ENCODE measurements around the gene AIP. TPM values are rescaled to one million over a fixed set of nuclear protein-coding genes. Genes with fewer than 3 reads are reported as not detected.

AIP gene
- total and polyA plus RNA-seq, 9 donors: 33.5 to 114 (median 65.4) TPM

DNA sequence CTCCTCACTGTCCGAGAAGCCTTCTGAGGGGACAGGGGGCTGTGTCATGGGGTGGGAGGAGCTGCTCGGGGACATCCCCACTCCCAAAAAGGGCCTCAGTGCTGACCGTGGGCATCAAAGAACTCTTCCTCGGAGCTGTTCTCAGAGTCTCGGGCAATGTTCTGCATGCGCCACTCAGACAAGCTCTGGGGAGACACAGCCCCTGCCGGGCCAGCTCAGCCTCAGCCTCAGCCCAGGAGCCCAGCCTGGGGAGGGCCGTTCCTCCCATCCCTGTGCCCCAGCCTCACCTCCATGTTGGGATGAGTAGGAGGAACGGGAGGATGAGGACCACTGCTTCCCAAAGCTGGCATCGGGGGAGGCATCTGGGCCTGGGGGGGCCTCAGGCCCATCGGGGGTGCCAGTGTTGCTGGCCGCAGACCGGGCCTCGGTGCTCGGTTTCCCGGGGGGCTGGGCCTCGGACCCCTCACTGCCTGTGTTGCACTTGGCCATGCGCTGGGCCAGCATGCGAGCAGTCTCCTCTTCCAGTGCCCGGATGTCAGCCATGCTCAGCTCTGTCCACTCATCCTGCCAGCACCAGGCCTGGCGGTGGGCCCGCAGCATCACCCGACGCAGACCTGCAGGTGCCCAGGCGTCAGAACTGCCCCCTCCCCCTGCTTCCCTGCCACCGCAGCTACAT, 17.1 kb downstream of the AIP start:
- Histone ChIP-seq H3K27me3 (no peaks in the 10 kb centered on the region), H3K4me1 (ENCODE audit: insufficient read depth) (peaks cover 5% of the 10 kb centered on the region), H3K4me3 (no peak overlapping the region), H3K27ac (no peak overlapping the region), H3K9me3 (no peaks in the 10 kb centered on the region), H3K36me3 (no peaks in the 10 kb centered on the region)
- TF ChIP-seq, protein P1, sequence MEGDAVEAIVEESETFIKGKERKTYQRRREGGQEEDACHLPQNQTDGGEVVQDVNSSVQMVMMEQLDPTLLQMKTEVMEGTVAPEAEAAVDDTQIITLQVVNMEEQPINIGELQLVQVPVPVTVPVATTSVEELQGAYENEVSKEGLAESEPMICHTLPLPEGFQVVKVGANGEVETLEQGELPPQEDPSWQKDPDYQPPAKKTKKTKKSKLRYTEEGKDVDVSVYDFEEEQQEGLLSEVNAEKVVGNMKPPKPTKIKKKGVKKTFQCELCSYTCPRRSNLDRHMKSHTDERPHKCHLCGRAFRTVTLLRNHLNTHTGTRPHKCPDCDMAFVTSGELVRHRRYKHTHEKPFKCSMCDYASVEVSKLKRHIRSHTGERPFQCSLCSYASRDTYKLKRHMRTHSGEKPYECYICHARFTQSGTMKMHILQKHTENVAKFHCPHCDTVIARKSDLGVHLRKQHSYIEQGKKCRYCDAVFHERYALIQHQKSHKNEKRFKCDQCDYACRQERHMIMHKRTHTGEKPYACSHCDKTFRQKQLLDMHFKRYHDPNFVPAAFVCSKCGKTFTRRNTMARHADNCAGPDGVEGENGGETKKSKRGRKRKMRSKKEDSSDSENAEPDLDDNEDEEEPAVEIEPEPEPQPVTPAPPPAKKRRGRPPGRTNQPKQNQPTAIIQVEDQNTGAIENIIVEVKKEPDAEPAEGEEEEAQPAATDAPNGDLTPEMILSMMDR (IDR thresholded peaks at IDR 0.05): no peak
- no peak for TF ChIP-seq POLR2A (IDR thresholded peaks at IDR 0.05)
- TF ChIP-seq EP300 (IDR thresholded peaks at IDR 0.05): no peak
- peak in 1 of 5 donors; percentile 27 for DNase-seq
- intact Hi-C loops (cut with DNase I): loop anchor here in 3 of 4 donors (5.0 to 10.0 kb wide), 3 partner anchors 55 to 143 kb away; partner anchors contain the start of genes CORO1B (in 1 of the 3), PPP1CA (in 1 of the 3) and TBC1D10C (in 1 of the 3)
- WGBS, 3 donors: 93 to 96% (median 94%) methylated on average over 23 to 26 of the region's 26 CpGs

DNA sequence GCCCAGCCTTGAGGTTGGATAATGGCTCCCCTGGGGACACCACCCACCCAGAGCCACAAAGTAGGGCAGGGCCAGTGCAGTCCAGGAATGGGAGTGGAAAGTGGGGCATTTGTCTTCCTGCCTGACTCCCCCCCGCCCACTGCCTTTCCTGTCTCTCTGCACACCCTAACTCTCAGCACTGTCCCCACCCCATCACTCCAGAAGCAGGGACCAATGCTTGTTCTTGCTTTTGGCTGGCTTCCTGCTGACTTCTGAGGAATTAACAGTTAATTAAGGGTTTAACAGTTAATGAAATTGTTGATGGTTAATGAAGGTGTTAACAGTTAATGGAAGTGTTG, 17.6 kb downstream of the AIP start:
- H3K27ac ChIP-seq: no peak overlapping the region
- no peak overlapping the region for H3K4me3 ChIP-seq
- intact Hi-C loops (cut with DNase I): loop anchor here in 3 of 4 donors (5.0 to 10.0 kb wide), 3 partner anchors 56 to 143 kb away; partner anchors contain the start of genes CORO1B (in 1 of the 3), PPP1CA (in 1 of the 3) and TBC1D10C (in 1 of the 3)
- WGBS, 3 donors: 97 to 100% (median 100%) methylated on average over 1 of the region's 1 CpG
- DNase-seq: no peak
- H3K4me1 ChIP-seq (ENCODE audit: insufficient read depth): peaks cover 5% of the 10 kb centered on the region
- H3K9me3 ChIP-seq: no peaks in the 10 kb centered on the region
- no peaks in the 10 kb centered on the region for H3K36me3 ChIP-seq
- no peaks in the 10 kb centered on the region for H3K27me3 ChIP-seq
- TF ChIP-seq POLR2A (IDR thresholded peaks at IDR 0.05): no peak
- TF ChIP-seq, protein P1 (IDR thresholded peaks at IDR 0.05): no peak
- no peak for TF ChIP-seq EP300 (IDR thresholded peaks at IDR 0.05)

DNA sequence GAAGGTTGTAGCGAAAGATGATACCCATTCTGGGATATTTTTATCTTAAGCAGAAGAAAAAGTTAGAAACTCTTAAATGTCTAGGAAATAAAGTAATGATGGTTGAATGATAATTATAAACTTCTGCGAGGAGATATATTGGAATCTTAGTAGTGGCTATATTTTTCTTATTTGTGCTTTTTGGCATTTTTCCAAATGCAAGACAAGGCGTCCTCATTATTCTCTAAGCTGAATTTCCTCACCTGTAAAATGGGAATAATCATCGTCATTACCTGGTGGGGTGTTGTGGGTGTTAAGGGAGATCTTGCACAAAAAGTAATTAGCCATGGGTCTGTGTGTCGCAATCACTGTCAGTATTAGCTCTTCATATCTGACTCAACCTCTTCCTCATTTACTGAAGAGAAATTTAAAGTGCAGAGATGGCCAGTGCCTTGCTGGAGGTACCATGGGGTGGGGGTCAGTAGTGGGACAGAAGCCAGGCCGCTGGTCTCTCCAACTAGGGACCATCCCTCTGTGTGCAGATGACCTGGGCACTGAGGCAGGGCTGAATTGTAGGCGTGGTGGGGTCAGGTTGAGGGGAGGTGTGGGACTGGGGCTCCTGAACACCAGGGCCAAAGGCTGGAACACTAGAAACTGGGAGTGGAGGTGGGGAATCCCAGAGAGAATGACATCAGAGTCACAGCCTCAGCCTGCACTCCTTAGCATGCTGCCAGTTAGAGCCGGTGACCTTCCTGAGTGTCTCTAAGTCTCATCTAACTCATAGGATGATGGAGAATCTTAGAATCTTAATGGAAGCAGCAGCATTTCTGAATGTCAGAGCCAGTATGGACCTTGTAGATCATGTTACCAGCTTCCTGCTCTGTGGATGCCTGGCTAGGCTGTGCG, 18.2 kb downstream of the AIP start:
- Histone ChIP-seq H3K9me3 (no peaks in the 10 kb centered on the region), H3K4me1 (ENCODE audit: insufficient read depth) (peaks cover 10% of the 10 kb centered on the region), H3K27me3 (no peaks in the 10 kb centered on the region), H3K4me3 (no peak overlapping the region), H3K36me3 (no peaks in the 10 kb centered on the region), H3K27ac (no peak overlapping the region)
- no peak for DNase-seq
- 92 to 94% (median 93%) methylated on average over 9 of the region's 9 CpGs for WGBS, 3 donors
- TF ChIP-seq POLR2A (IDR thresholded peaks at IDR 0.05) (no peak), EP300 (IDR thresholded peaks at IDR 0.05) (no peak)
- TF ChIP-seq, protein P1 (IDR thresholded peaks at IDR 0.05): no peak
- intact Hi-C loops (cut with DNase I): loop anchor here in 3 of 4 donors (5.0 to 10.0 kb wide), 3 partner anchors 56 to 144 kb away; partner anchors contain the start of genes CORO1B (in 1 of the 3), PPP1CA (in 1 of the 3) and TBC1D10C (in 1 of the 3)

DNA sequence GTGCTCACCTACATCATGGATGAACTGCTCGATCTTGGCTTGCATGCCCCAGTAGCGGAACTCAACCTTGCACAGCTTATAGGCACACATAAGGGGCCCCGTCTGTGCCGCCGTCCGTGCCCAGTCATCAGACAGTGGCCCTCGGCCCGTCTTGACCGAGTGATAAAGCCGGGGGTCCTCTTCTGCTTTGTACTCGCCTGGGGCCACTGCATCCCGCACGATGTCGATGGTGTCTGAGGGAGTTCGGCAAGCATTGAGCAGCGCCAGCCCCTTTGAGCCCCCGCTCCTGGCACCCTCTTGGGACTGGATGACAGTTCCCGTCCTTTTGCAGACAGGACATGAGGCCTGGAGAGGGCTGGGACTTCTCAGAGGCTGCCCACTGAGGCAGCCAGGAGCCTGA, 19.0 kb downstream of the AIP start:
- TF ChIP-seq EP300 (IDR thresholded peaks at IDR 0.05) (no peak), POLR2A (IDR thresholded peaks at IDR 0.05) (no peak)
- TF ChIP-seq, protein P1 (IDR thresholded peaks at IDR 0.05): no peak
- 94 to 98% (median 95%) methylated on average over 18 of the region's 18 CpGs for WGBS, 3 donors
- no peaks in the 10 kb centered on the region for H3K9me3 ChIP-seq
- DNase-seq: no peak
- intact Hi-C loops (cut with DNase I): loop anchor here in 3 of 4 donors (5.0 to 10.0 kb wide), 3 partner anchors 57 to 145 kb away; partner anchors contain the start of genes CORO1B (in 1 of the 3), PPP1CA (in 1 of the 3) and TBC1D10C (in 1 of the 3)
- no peak overlapping the region for H3K27ac ChIP-seq
- H3K36me3 ChIP-seq: no peaks in the 10 kb centered on the region
- H3K4me1 ChIP-seq (ENCODE audit: insufficient read depth): peaks cover 10% of the 10 kb centered on the region
- H3K27me3 ChIP-seq: no peaks in the 10 kb centered on the region
- no peak overlapping the region for H3K4me3 ChIP-seq

Measured in ovary (tissue), 9 donors.